HepG2 (cell line): Measurements from ENCODE around the gene PKP3. TPM values are rescaled to one million over a fixed set of nuclear protein-coding genes. Genes with fewer than 3 reads are reported as not detected.
A peak's percentile ranks its signal among the peaks of the same experiment; 100 is the strongest.

ENCODE experiments used
- ATF7 ChIP-seq, 2 experiments: fragments of 450-650 bp in 1 of 2; sonication (generic) in 1 of 2; formaldehyde crosslinking in 1 of 2; IDR thresholded peaks; 2 replicates each; pipeline versions ENCODE4 v1.4.0 to v1.6.1; 2016 to 2020; ENCODE audit warnings: antibody characterized with exemption in 1 of 2, mild to moderate bottlenecking in 1 of 2, missing genetic modification reagents in 1 of 2
- CBX5 ChIP-seq: sonication (generic); formaldehyde crosslinking; IDR thresholded peaks from 2 replicates; pipeline ENCODE4 v1.4.0; 2020; ENCODE audit warnings: missing genetic modification reagents, borderline replicate concordance
- CEBPG ChIP-seq: IDR thresholded peaks from 2 replicates; pipeline ENCODE4 v1.6.1; 2016
- KDM2A ChIP-seq: sonication (generic); formaldehyde crosslinking; IDR thresholded peaks from 2 replicates; pipeline ENCODE4 v1.4.0; 2020; ENCODE audit warnings: low read depth, missing genetic modification reagents, borderline replicate concordance
- MXD3 ChIP-seq: IDR thresholded peaks from 2 replicates; pipeline ENCODE4 v1.6.1; 2016; ENCODE audit warnings: mild to moderate bottlenecking, missing biosample characterization, missing genetic modification reagents
- NR2F2 ChIP-seq: IDR thresholded peaks from 2 replicates; pipeline ENCODE4 v1.6.1; 2012; ENCODE audit warnings: low read depth, inconsistent platforms, borderline replicate concordance
- SOX6 ChIP-seq, 2 experiments: fragments of 450-650 bp in 1 of 2; sonication (generic) in 1 of 2; formaldehyde crosslinking in 1 of 2; IDR thresholded peaks; 2 replicates each; pipeline versions ENCODE4 v1.4.0 to v1.6.1; 2017 to 2020; ENCODE audit warnings: antibody characterized with exemption in 1 of 2, mild to moderate bottlenecking in 1 of 2, missing genetic modification reagents in 1 of 2
- TCF12 ChIP-seq, 2 experiments: fragments of 450-650 bp in 1 of 2; sonication (generic) in 1 of 2; formaldehyde crosslinking in 1 of 2; IDR thresholded peaks; 2 replicates each; pipeline versions ENCODE4 v1.6.1 to v1.8.0; 2017 to 2022; ENCODE audit warnings: antibody characterized with exemption in 1 of 2, mild to moderate bottlenecking in 1 of 2, missing genetic modification reagents in 1 of 2, moderate library complexity in 1 of 2
- WIZ ChIP-seq: sonication (generic); formaldehyde crosslinking; IDR thresholded peaks from 2 replicates; pipeline ENCODE4 v1.5.1; 2020; ENCODE audit warnings: mild to moderate bottlenecking, missing genetic modification reagents
- ZC3H4 ChIP-seq: sonication (generic); formaldehyde crosslinking; IDR thresholded peaks from 2 replicates; pipeline ENCODE4 v1.4.0; 2020; ENCODE audit warnings: missing genetic modification reagents, borderline replicate concordance
- ZFP36 ChIP-seq: fragments of 150-350 bp; IDR thresholded peaks from 2 replicates; pipeline ENCODE4 v1.6.1; 2018; ENCODE audit warnings: borderline replicate concordance, low read length, low read depth; ENCODE audit not compliant: partially characterized antibody
- ZFP36L1 ChIP-seq: sonication (generic); formaldehyde crosslinking; IDR thresholded peaks from 2 replicates; pipeline ENCODE4 v1.8.0; 2022; ENCODE audit warnings: mild to moderate bottlenecking, missing genetic modification reagents, moderate library complexity
- ZFP62 ChIP-seq: sonication (generic); formaldehyde crosslinking; IDR thresholded peaks from 2 replicates; pipeline ENCODE4 v1.4.0; 2020; ENCODE audit warnings: missing genetic modification reagents
- ZNF101 ChIP-seq: sonication (generic); formaldehyde crosslinking; IDR thresholded peaks from 2 replicates; pipeline ENCODE4 v1.4.0; 2020; ENCODE audit warnings: mild to moderate bottlenecking, low read depth, missing genetic modification reagents, borderline replicate concordance
- ZNF263 ChIP-seq: sonication (generic); formaldehyde crosslinking; IDR thresholded peaks from 2 replicates; pipeline ENCODE4 v1.4.0; 2020; ENCODE audit warnings: missing genetic modification reagents
- ZNF460 ChIP-seq: sonication (generic); formaldehyde crosslinking; IDR thresholded peaks from 2 replicates; pipeline ENCODE4 v1.5.1; 2020; ENCODE audit warnings: missing genetic modification reagents, mild to moderate bottlenecking, borderline replicate concordance
- ZNF652 ChIP-seq: IDR thresholded peaks from 2 replicates; pipeline ENCODE4 v1.6.1; 2016; ENCODE audit warnings: low read depth, borderline replicate concordance
- ZNF782 ChIP-seq: sonication (generic); formaldehyde crosslinking; IDR thresholded peaks from 2 replicates; pipeline ENCODE4 v1.4.0; 2020; ENCODE audit warnings: missing genetic modification reagents, mild to moderate bottlenecking, borderline replicate concordance
- polyA plus RNA-seq, 8 experiments: library from polyadenylated mRNA; depleted of rRNA in 3 of 8; stranded (reverse) in 7 of 8; unstranded in 1 of 8; fragments of >200 nt; fragmentation: Illumina TruSeq in 4 of 8; extraction: Trizol in 4 of 8; gene quantifications; 2 replicates each; pipeline versions ENCODE4 v1.2.1 to v1.2.3, GENCODE V29; 2011 to 2016; ENCODE audit warnings: low read depth in 4 of 8, missing spikeins in 1 of 8, mixed read lengths in 1 of 8; ENCODE audit not compliant: insufficient read depth in 1 of 8
- total RNA-seq, 5 experiments: library from RNA; depleted of rRNA; stranded (reverse); fragments of >200 nt; fragmentation: Illumina TruSeq; extraction: Trizol; gene quantifications; 2 replicates each; pipeline ENCODE4 v1.2.3, GENCODE V29; 2016; ENCODE audit warnings: low read depth in 1 of 5
- TF ChIP-seq, protein P1 (sequence below): fragments of 450-650 bp; IDR thresholded peaks from 2 replicates; pipeline ENCODE4 v1.6.1; 2017
- TF ChIP-seq, protein P2 (sequence below), 2 experiments: sonication (generic) in 1 of 2; formaldehyde crosslinking in 1 of 2; IDR thresholded peaks; 2 replicates each; pipeline versions ENCODE4 v1.4.0 to v1.6.1; 2016 to 2020; ENCODE audit warnings: borderline replicate concordance in 1 of 2, low read depth in 1 of 2, mild to moderate bottlenecking in 1 of 2, missing genetic modification reagents in 1 of 2
- TF ChIP-seq, protein P3 (sequence below): sonication (generic); IDR thresholded peaks from 2 replicates; pipeline ENCODE4 v1.6.1; 2016; ENCODE audit warnings: low read depth, borderline replicate concordance

PKP3 gene
- total and polyA plus RNA-seq, 2 of the 13 experiments (the other 11 are each of a cell fraction or from before 2014, with no cell fraction given) = 18.0 to 28.7 TPM

- no peak for TF ChIP-seq CEBPG
- no peak for TF ChIP-seq ZNF460 (CRISPR knock-in tag)
- TF ChIP-seq TCF12 (IDR thresholded peaks at IDR 0.05) = no peak
- peak; percentile 34; the same call in 1 of the 2 replicates for TF ChIP-seq TCF12 (CRISPR knock-in tag; IDR thresholded peaks at IDR 0.05)
- no peak for TF ChIP-seq ZFP36
- 0 out of 2 replicates have a peak, but pooled peaks have one; percentile 51 for TF ChIP-seq WIZ (CRISPR knock-in tag)
- no peak for TF ChIP-seq SOX6 (IDR thresholded peaks at IDR 0.05)
- no peak for TF ChIP-seq SOX6 (CRISPR knock-in tag; IDR thresholded peaks at IDR 0.05)
- TF ChIP-seq ZNF652 (CRISPR knock-in tag) = no peak
- TF ChIP-seq ZFP62 (CRISPR knock-in tag) = no peak
- TF ChIP-seq ZFP36L1 (CRISPR knock-in tag) = no peak
- no peak for TF ChIP-seq NR2F2
- TF ChIP-seq KDM2A (CRISPR knock-in tag) = 0 out of 2 replicates have a peak, but pooled peaks have one; percentile 9
- TF ChIP-seq ATF7 (IDR thresholded peaks at IDR 0.05) = no peak
- TF ChIP-seq ATF7 (CRISPR knock-in tag; IDR thresholded peaks at IDR 0.05) = no peak
- TF ChIP-seq MXD3 (CRISPR knock-in tag) = no peak; the same call in 1 of the 2 replicates
- TF ChIP-seq, protein P1, sequence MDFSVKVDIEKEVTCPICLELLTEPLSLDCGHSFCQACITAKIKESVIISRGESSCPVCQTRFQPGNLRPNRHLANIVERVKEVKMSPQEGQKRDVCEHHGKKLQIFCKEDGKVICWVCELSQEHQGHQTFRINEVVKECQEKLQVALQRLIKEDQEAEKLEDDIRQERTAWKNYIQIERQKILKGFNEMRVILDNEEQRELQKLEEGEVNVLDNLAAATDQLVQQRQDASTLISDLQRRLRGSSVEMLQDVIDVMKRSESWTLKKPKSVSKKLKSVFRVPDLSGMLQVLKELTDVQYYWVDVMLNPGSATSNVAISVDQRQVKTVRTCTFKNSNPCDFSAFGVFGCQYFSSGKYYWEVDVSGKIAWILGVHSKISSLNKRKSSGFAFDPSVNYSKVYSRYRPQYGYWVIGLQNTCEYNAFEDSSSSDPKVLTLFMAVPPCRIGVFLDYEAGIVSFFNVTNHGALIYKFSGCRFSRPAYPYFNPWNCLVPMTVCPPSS = no peak
- TF ChIP-seq, protein P2, sequence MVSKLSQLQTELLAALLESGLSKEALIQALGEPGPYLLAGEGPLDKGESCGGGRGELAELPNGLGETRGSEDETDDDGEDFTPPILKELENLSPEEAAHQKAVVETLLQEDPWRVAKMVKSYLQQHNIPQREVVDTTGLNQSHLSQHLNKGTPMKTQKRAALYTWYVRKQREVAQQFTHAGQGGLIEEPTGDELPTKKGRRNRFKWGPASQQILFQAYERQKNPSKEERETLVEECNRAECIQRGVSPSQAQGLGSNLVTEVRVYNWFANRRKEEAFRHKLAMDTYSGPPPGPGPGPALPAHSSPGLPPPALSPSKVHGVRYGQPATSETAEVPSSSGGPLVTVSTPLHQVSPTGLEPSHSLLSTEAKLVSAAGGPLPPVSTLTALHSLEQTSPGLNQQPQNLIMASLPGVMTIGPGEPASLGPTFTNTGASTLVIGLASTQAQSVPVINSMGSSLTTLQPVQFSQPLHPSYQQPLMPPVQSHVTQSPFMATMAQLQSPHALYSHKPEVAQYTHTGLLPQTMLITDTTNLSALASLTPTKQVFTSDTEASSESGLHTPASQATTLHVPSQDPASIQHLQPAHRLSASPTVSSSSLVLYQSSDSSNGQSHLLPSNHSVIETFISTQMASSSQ (IDR thresholded peaks at IDR 0.05; ENCODE audit: low read depth) = no peak
- TF ChIP-seq, protein P2 (CRISPR knock-in tag; IDR thresholded peaks at IDR 0.05; ENCODE audit: borderline replicate concordance) = no peak
- no peak for TF ChIP-seq ZNF782
- TF ChIP-seq ZC3H4 (CRISPR knock-in tag) = no peak
- no peak for TF ChIP-seq ZNF263 (CRISPR knock-in tag)
- TF ChIP-seq, protein P3, sequence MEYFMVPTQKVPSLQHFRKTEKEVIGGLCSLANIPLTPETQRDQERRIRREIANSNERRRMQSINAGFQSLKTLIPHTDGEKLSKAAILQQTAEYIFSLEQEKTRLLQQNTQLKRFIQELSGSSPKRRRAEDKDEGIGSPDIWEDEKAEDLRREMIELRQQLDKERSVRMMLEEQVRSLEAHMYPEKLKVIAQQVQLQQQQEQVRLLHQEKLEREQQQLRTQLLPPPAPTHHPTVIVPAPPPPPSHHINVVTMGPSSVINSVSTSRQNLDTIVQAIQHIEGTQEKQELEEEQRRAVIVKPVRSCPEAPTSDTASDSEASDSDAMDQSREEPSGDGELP = peak; percentile 74; the same call in 1 of the 2 replicates
- TF ChIP-seq CBX5 (CRISPR knock-in tag) = no peak
- no peak for TF ChIP-seq ZNF101 (CRISPR knock-in tag)
Observed at GRCh38 chr11:394034-394857, at the start of gene PKP3 (continued).
